GM19463 (cell line): ENCODE results near the gene HYAL1.
A peak's percentile ranks its signal among the peaks of the same experiment; 100 is the strongest.
"Not testable (repeated sequence)": the region's sequence is repeated elsewhere in the genome, so short reads cannot be mapped to it uniquely, and the experiment has no call there.

Source experiments
- ATAC-seq: cut with Tn5 transposase; IDR thresholded peaks from one replicate; pipeline ENCODE4 v1.9.1; 2021; ENCODE audit warnings: mild to moderate bottlenecking, moderate library complexity; ENCODE audit not compliant: unreplicated experiment

The HYAL1 gene

GRCh38 chr3:50263478-50264382 lies 39.6 kb downstream of the HYAL1 start:
- ATAC-seq, result no peak

- no peak for ATAC-seq
Observed at GRCh38 chr3:50262778-50263177, 40.6 kb downstream of the HYAL1 start.

GRCh38 chr3:50262200-50262599 lies 41.2 kb downstream of the HYAL1 start:
- not testable (repeated sequence) for ATAC-seq

GRCh38 chr3:50261505-50261904 lies 41.9 kb downstream of the HYAL1 start:
- ATAC-seq, result no peak

GRCh38 chr3:50260942-50261441 lies 42.4 kb downstream of the HYAL1 start:
- no peak for ATAC-seq

- ATAC-seq, result peak; percentile 95
Observed at GRCh38 chr3:50260027-50260941, 43.1 kb downstream of the HYAL1 start.

GRCh38 chr3:50259432-50260026 lies 43.8 kb downstream of the HYAL1 start:
- ATAC-seq, result peak; percentile 13

- ATAC-seq, result no peak
Observed at GRCh38 chr3:50258979-50259378, 44.4 kb downstream of the HYAL1 start.

GRCh38 chr3:50258029-50258680 lies 45.2 kb downstream of the HYAL1 start:
- ATAC-seq, result no peak

GRCh38 chr3:50256978-50257890 lies 46.1 kb downstream of the HYAL1 start:
- no peak for ATAC-seq

GRCh38 chr3:50255251-50255615 lies 48.1 kb downstream of the HYAL1 start:
- ATAC-seq, result no peak

- no peak for ATAC-seq
Observed at GRCh38 chr3:50254577-50255250, 48.7 kb downstream of the HYAL1 start.

- ATAC-seq, result no peak
Observed at GRCh38 chr3:50251220-50251619, 52.2 kb downstream of the HYAL1 start.

GRCh38 chr3:50250514-50250913 lies 52.9 kb downstream of the HYAL1 start:
- no peak for ATAC-seq
